ENCODE data around the gene RASL12.

GRCh38 chr15:65115086-65115485, 47.3 kb upstream of the RASL12 start, which contains the start of gene UBAP1L:
- TF ChIP-seq CTCF (conservative IDR thresholded peaks at IDR 0.05; ENCODE audit: low read depth, low read length) (no peak), POLR2A (IDR thresholded peaks at IDR 0.05; ENCODE audit: low read depth, low read length) (no peak), RCOR1 (IDR thresholded peaks at IDR 0.05; ENCODE audit: insufficient replicate concordance, low read length) (no peak), FOS (IDR thresholded peaks at IDR 0.05; ENCODE audit: low read depth, low read length) (no peak), CEBPB (IDR thresholded peaks at IDR 0.05; ENCODE audit: low read depth, low read length) (no peak), MAZ (IDR thresholded peaks at IDR 0.05; ENCODE audit: borderline replicate concordance, low read depth, low read length) (no peak), BHLHE40 (IDR thresholded peaks at IDR 0.05; ENCODE audit: low read depth, low read length) (no peak), MXI1 (IDR thresholded peaks at IDR 0.05; ENCODE audit: borderline replicate concordance, low read depth, low read length) (no peak), SMC3 (IDR thresholded peaks at IDR 0.05; ENCODE audit: low read depth, low read length) (no peak)
- TF ChIP-seq, protein P1, sequence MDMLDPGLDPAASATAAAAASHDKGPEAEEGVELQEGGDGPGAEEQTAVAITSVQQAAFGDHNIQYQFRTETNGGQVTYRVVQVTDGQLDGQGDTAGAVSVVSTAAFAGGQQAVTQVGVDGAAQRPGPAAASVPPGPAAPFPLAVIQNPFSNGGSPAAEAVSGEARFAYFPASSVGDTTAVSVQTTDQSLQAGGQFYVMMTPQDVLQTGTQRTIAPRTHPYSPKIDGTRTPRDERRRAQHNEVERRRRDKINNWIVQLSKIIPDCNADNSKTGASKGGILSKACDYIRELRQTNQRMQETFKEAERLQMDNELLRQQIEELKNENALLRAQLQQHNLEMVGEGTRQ (IDR thresholded peaks at IDR 0.05; ENCODE audit: low read depth, low read length), result no peak

Measured in IMR-90 (cell line).